ENCODE data around the gene KLF17.

DNA sequence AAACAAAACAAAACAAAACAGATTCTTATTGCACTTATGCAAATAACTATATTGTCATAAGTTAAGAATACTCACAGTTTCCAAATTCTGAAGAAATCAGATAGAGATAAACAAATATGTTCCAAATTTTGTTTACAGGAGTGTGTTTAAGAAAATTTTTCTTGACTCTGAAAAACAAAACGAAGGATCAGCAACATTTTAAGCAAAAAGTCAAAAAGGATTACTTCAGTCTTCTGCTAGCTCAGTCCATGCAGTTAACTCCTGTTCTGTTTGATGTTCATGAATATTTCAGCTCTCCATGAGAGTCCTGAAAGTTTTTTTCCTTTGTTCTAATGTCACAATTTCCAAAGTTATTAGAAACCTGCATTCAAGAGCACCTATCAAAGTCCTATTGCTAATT lies 56.0 kb downstream of the KLF17 start:
- TF ChIP-seq, protein P1, sequence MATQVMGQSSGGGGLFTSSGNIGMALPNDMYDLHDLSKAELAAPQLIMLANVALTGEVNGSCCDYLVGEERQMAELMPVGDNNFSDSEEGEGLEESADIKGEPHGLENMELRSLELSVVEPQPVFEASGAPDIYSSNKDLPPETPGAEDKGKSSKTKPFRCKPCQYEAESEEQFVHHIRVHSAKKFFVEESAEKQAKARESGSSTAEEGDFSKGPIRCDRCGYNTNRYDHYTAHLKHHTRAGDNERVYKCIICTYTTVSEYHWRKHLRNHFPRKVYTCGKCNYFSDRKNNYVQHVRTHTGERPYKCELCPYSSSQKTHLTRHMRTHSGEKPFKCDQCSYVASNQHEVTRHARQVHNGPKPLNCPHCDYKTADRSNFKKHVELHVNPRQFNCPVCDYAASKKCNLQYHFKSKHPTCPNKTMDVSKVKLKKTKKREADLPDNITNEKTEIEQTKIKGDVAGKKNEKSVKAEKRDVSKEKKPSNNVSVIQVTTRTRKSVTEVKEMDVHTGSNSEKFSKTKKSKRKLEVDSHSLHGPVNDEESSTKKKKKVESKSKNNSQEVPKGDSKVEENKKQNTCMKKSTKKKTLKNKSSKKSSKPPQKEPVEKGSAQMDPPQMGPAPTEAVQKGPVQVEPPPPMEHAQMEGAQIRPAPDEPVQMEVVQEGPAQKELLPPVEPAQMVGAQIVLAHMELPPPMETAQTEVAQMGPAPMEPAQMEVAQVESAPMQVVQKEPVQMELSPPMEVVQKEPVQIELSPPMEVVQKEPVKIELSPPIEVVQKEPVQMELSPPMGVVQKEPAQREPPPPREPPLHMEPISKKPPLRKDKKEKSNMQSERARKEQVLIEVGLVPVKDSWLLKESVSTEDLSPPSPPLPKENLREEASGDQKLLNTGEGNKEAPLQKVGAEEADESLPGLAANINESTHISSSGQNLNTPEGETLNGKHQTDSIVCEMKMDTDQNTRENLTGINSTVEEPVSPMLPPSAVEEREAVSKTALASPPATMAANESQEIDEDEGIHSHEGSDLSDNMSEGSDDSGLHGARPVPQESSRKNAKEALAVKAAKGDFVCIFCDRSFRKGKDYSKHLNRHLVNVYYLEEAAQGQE (IDR thresholded peaks at IDR 0.05): no peak
- no peak for TF ChIP-seq YY1 (IDR thresholded peaks at IDR 0.05)
- TF ChIP-seq, protein P2, sequence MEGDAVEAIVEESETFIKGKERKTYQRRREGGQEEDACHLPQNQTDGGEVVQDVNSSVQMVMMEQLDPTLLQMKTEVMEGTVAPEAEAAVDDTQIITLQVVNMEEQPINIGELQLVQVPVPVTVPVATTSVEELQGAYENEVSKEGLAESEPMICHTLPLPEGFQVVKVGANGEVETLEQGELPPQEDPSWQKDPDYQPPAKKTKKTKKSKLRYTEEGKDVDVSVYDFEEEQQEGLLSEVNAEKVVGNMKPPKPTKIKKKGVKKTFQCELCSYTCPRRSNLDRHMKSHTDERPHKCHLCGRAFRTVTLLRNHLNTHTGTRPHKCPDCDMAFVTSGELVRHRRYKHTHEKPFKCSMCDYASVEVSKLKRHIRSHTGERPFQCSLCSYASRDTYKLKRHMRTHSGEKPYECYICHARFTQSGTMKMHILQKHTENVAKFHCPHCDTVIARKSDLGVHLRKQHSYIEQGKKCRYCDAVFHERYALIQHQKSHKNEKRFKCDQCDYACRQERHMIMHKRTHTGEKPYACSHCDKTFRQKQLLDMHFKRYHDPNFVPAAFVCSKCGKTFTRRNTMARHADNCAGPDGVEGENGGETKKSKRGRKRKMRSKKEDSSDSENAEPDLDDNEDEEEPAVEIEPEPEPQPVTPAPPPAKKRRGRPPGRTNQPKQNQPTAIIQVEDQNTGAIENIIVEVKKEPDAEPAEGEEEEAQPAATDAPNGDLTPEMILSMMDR (IDR thresholded peaks at IDR 0.05; ENCODE audit: low read depth, low read length, missing input control): no peak
- no peak for TF ChIP-seq SP1 (IDR thresholded peaks at IDR 0.05)
- no peak for TF ChIP-seq RAD21 (IDR thresholded peaks at IDR 0.05)
- TF ChIP-seq, protein P3, sequence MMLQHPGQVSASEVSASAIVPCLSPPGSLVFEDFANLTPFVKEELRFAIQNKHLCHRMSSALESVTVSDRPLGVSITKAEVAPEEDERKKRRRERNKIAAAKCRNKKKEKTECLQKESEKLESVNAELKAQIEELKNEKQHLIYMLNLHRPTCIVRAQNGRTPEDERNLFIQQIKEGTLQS (IDR thresholded peaks at IDR 0.05): no peak
- no peak for TF ChIP-seq TAF1 (conservative IDR thresholded peaks at IDR 0.05)
- TF ChIP-seq HNF4A (conservative IDR thresholded peaks at IDR 0.05): no peak
